Mesenchymal stem cell (in vitro differentiated cells and primary cell): Measurements from ENCODE around the gene BST2.

Source experiments
- DNase-seq: peaks from one replicate; pipeline ENCODE4 v3.0.0-alpha.2; 2013
- H2AFZ ChIP-seq: one replicate; pipeline ENCODE4 v1.6.1; 2013; ENCODE audit warnings: low read depth, mild to moderate bottlenecking, control low read depth, inconsistent platforms, low read length, moderate library complexity
- H2AK5ac ChIP-seq: 2 replicates; pipeline ENCODE4 v1.6.1; 2013; ENCODE audit warnings: low read length, moderate library complexity, mild to moderate bottlenecking, inconsistent platforms; ENCODE audit not compliant: severe bottlenecking
- H2BK120ac ChIP-seq: one replicate; pipeline ENCODE4 v1.6.1; 2013; ENCODE audit warnings: low read depth, mild to moderate bottlenecking, inconsistent platforms, low read length, moderate library complexity
- H2BK12ac ChIP-seq, 2 experiments: one replicate each; pipeline ENCODE4 v1.6.1; 2013; ENCODE audit warnings: inconsistent platforms in 2 of 2, low read length in 2 of 2, mild to moderate bottlenecking in 2 of 2, moderate library complexity in 2 of 2, control low read depth in 1 of 2
- H2BK15ac ChIP-seq: one replicate; pipeline ENCODE4 v1.6.1; 2013; ENCODE audit warnings: mild to moderate bottlenecking, low read depth, inconsistent platforms; ENCODE audit not compliant: poor library complexity, severe bottlenecking
- H2BK5ac ChIP-seq: 2 replicates; pipeline ENCODE4 v1.6.1; 2013; ENCODE audit warnings: low read depth, mild to moderate bottlenecking, low read length, control low read depth, inconsistent platforms; ENCODE audit not compliant: poor library complexity, severe bottlenecking
- H3K14ac ChIP-seq, 2 experiments: one replicate each; pipeline ENCODE4 v1.6.1; 2013; ENCODE audit warnings: inconsistent platforms in 2 of 2, low read length in 2 of 2, control low read depth in 1 of 2, mild to moderate bottlenecking in 1 of 2, moderate library complexity in 1 of 2
- H3K18ac ChIP-seq, 2 experiments: one replicate each; pipeline ENCODE4 v1.6.1; 2013; ENCODE audit warnings: inconsistent platforms in 2 of 2, low read length in 2 of 2, control low read depth in 1 of 2, low read depth in 1 of 2, mild to moderate bottlenecking in 1 of 2
- H3K23ac ChIP-seq, 2 experiments: one replicate each; pipeline ENCODE4 v1.6.1; 2013; ENCODE audit warnings: inconsistent platforms in 2 of 2, low read length in 2 of 2, mild to moderate bottlenecking in 2 of 2, moderate library complexity in 2 of 2, control low read depth in 1 of 2
- H3K27ac ChIP-seq: 2 replicates; pipeline ENCODE4 v1.5.1; 2013; ENCODE audit warnings: mild to moderate bottlenecking, moderate library complexity, low read length, control low read depth, inconsistent platforms; ENCODE audit not compliant: poor library complexity, severe bottlenecking
- H3K27me3 ChIP-seq, 2 experiments: 2 replicates each; pipeline versions ENCODE4 v1.6.1 to v1.7.0; 2013; ENCODE audit warnings: low read length in 2 of 2, mild to moderate bottlenecking in 2 of 2, moderate library complexity in 2 of 2, control low read depth in 1 of 2, inconsistent platforms in 1 of 2; ENCODE audit not compliant: control insufficient read depth in 1 of 2, insufficient read depth in 1 of 2
- H3K36me3 ChIP-seq, 2 experiments: 2 replicates each; pipeline versions ENCODE4 v1.6.1 to v1.7.0; 2013; ENCODE audit warnings: low read length in 2 of 2, control low read depth in 1 of 2, inconsistent platforms in 1 of 2, low read depth in 1 of 2, mild to moderate bottlenecking in 1 of 2; ENCODE audit not compliant: insufficient read depth in 2 of 2, control insufficient read depth in 1 of 2
- H3K4ac ChIP-seq, 2 experiments: one replicate each; pipeline ENCODE4 v1.6.1; 2013; ENCODE audit warnings: inconsistent platforms in 2 of 2, low read length in 2 of 2, mild to moderate bottlenecking in 2 of 2, moderate library complexity in 2 of 2, control low read depth in 1 of 2, low read depth in 1 of 2
- H3K4me1 ChIP-seq: 2 replicates; pipeline ENCODE4 v1.6.1; 2013; ENCODE audit warnings: low read depth, low read length, control low read depth; ENCODE audit not compliant: control insufficient read depth, insufficient read depth
- H3K4me2 ChIP-seq: 2 replicates; pipeline ENCODE4 v1.6.1; 2013; ENCODE audit warnings: low read length, mild to moderate bottlenecking, inconsistent platforms; ENCODE audit not compliant: poor library complexity, severe bottlenecking
- H3K4me3 ChIP-seq, 2 experiments: 2 replicates each; pipeline versions ENCODE4 v1.5.1 to v1.7.0; 2013; ENCODE audit warnings: low read length in 2 of 2, mild to moderate bottlenecking in 2 of 2, control low read depth in 1 of 2, low read depth in 1 of 2; ENCODE audit not compliant: insufficient read depth in 1 of 2
- H3K79me1 ChIP-seq: replicated peaks from 2 replicates; pipeline ENCODE4 v1.6.1; 2013; ENCODE audit warnings: mild to moderate bottlenecking, control low read depth, low read length, inconsistent platforms; ENCODE audit not compliant: poor library complexity, severe bottlenecking
- H3K9ac ChIP-seq: 2 replicates; pipeline ENCODE4 v1.7.0; 2013; ENCODE audit warnings: mild to moderate bottlenecking, low read length, moderate library complexity
- H3K9me3 ChIP-seq: 2 replicates; pipeline ENCODE4 v1.7.0; 2013; ENCODE audit warnings: mild to moderate bottlenecking, low read length; ENCODE audit not compliant: control insufficient read depth
- H4K8ac ChIP-seq: one replicate; pipeline ENCODE4 v1.6.1; 2013; ENCODE audit warnings: inconsistent platforms, mild to moderate bottlenecking, low read length, moderate library complexity
- H4K91ac ChIP-seq: one replicate; pipeline ENCODE4 v1.6.1; 2013; ENCODE audit warnings: mild to moderate bottlenecking, low read length, inconsistent platforms
- WGBS: methylation state at CpG from one replicate; pipeline ENCODE4 v1.1.7; 2013; ENCODE audit warnings: mixed read lengths; 5-methylcytosine and 5-hydroxymethylcytosine counted together

Gene BST2

GRCh38 chr19:17357078-17357666 lies 48.3 kb downstream of the BST2 start:
- Histone ChIP-seq H4K91ac (no peak overlapping the region), H3K36me3 (no peaks in the 10 kb centered on the region), H2BK12ac (no peak overlapping the region), H3K4me1 (peaks cover 6% of the 10 kb centered on the region), H3K27me3 (peaks cover 0 to 19% of the 10 kb centered on the region in 2 experiments), H3K79me1 (no peaks in the 10 kb centered on the region), H3K27ac (no peak overlapping the region), H3K4ac (no peak overlapping the region), H3K18ac (no peak overlapping the region), H3K23ac (no peak overlapping the region), H2BK15ac (no peak overlapping the region), H2AFZ (no peak overlapping the region), H2AK5ac (no peak overlapping the region), H3K4me2 (no peak overlapping the region), H3K4me3 (no peak overlapping the region), H2BK5ac (no peak overlapping the region), H3K14ac (no peak overlapping the region), H4K8ac (no peak overlapping the region), H2BK120ac (no peak overlapping the region), H3K9ac (no peak overlapping the region), H3K9me3 (no peaks in the 10 kb centered on the region)
- 90% methylated on average over 7 of the region's 7 CpGs for WGBS
- DNase-seq = no peak

- Histone ChIP-seq H3K27ac (no peak overlapping the region), H2AFZ (peak overlapping the region; percentile 18), H3K27me3 (peaks cover 0 to 28% of the 10 kb centered on the region in 2 experiments), H2BK12ac (peak overlapping the region in 1 of 2 experiments; percentile 2), H3K9ac (no peak overlapping the region), H2BK5ac (no peak overlapping the region), H3K4ac (no peak overlapping the region), H4K8ac (no peak overlapping the region), H3K4me3 (no peak overlapping the region), H4K91ac (no peak overlapping the region), H3K36me3 (no peaks in the 10 kb centered on the region), H2BK15ac (no peak overlapping the region), H3K23ac (no peak overlapping the region), H3K18ac (no peak overlapping the region), H2AK5ac (no peak overlapping the region), H3K4me1 (peaks cover 8% of the 10 kb centered on the region), H2BK120ac (no peak overlapping the region), H3K9me3 (no peaks in the 10 kb centered on the region), H3K14ac (no peak overlapping the region), H3K79me1 (no peaks in the 10 kb centered on the region), H3K4me2 (no peak overlapping the region)
- no peak for DNase-seq
- WGBS = 88% methylated on average over 8 of the region's 8 CpGs
Measured at GRCh38 chr19:17353386-17353785, 52.0 kb downstream of the BST2 start.
